Choroid plexus epithelial cell (primary cell): ENCODE data around the gene CD7.

ENCODE experiments used
- DNase-seq: peaks from one replicate; pipeline ENCODE4 v3.0.0-alpha.2; 2010; ENCODE audit warnings: low read depth
- H3K4me3 ChIP-seq: 2 replicates; pipeline ENCODE4 v1.5.1; 2011; ENCODE audit warnings: low read depth, mild to moderate bottlenecking, control low read depth, low read length, moderate library complexity
- CTCF ChIP-seq: conservative IDR thresholded peaks from 2 replicates; pipeline ENCODE4 v1.5.1; 2011; ENCODE audit warnings: low read depth, mild to moderate bottlenecking, control low read depth, inconsistent platforms, low read length, moderate library complexity

Gene CD7

GRCh38 chr17:82345151-82345976 lies 28.0 kb upstream of the CD7 start:
- no peak for DNase-seq
- no peak for TF ChIP-seq CTCF

GRCh38 chr17:82344175-82344907 lies 26.9 kb upstream of the CD7 start:
- TF ChIP-seq CTCF = no peak
- DNase-seq = no peak
- H3K4me3 ChIP-seq = no peak overlapping the region

More at GRCh38 chr17:82345151-82345976, 28.0 kb upstream of the CD7 start:
- H3K4me3 ChIP-seq = no peak overlapping the region

GRCh38 chr17:82343560-82343959 lies 26.2 kb upstream of the CD7 start:
- no peak for DNase-seq
- TF ChIP-seq CTCF = no peak
- H3K4me3 ChIP-seq = no peak overlapping the region

- DNase-seq = no peak
- H3K4me3 ChIP-seq = no peak overlapping the region
- TF ChIP-seq CTCF = no peak
Observed at GRCh38 chr17:82342361-82343079, 25.1 kb upstream of the CD7 start.

GRCh38 chr17:82339634-82340580 lies 22.5 kb upstream of the CD7 start:
- DNase-seq = no peak
- no peak for TF ChIP-seq CTCF
- H3K4me3 ChIP-seq = no peak overlapping the region
